Panc1 (cell line): ENCODE data around the gene MMP15. TPM values are rescaled to one million over a fixed set of nuclear protein-coding genes. Genes with fewer than 3 reads are reported as not detected.

Source experiments
- ATAC-seq: fragments of 200-7000 bp; cut with Tn5 transposase; 2 replicates; pipeline ENCODE4 v1.9.1; 2020; ENCODE audit warnings: mild to moderate bottlenecking, moderate library complexity
- BruUV-seq: library from RNA; stranded (reverse); fragments of 400-500 nt; replicated peaks from 2 replicates; lab custom pipeline; 2021; lab: Mats Ljungman, UMichigan
- CTCF ChIA-PET: fragments of 300-600 bp; sonication (Branson Sonifier 250); formaldehyde crosslinking; loops from one replicate; lab custom pipeline; 2022; ENCODE audit warnings: antibody characterized with exemption; lab: Charles Lee
- POLR2A ChIA-PET: fragments of 300-600 bp; sonication (Branson Sonifier 250); formaldehyde crosslinking; loops from one replicate; lab custom pipeline; 2022; ENCODE audit warnings: antibody characterized with exemption; lab: Charles Lee
- DNase-seq: peaks from one replicate; pipeline ENCODE4 v3.0.0-alpha.2; 2010; ENCODE audit warnings: low read depth, low spot score
- H3K27ac ChIP-seq: 2 replicates; pipeline ENCODE4 v1.5.1; 2011; ENCODE audit warnings: mild to moderate bottlenecking, low read length, inconsistent platforms
- H3K27me3 ChIP-seq: fragments of 200-500 bp; sonication (Bioruptor generic); 2 replicates; pipeline ENCODE4 v1.6.0; 2014; ENCODE audit warnings: low read length, inconsistent platforms; ENCODE audit not compliant: control insufficient read depth, insufficient read depth
- H3K36me3 ChIP-seq: fragments of 200-500 bp; sonication (Bioruptor generic); 2 replicates; pipeline ENCODE4 v1.5.1; 2014; ENCODE audit warnings: inconsistent platforms, mild to moderate bottlenecking, low read length, moderate library complexity; ENCODE audit not compliant: control insufficient read depth, insufficient read depth
- H3K4me1 ChIP-seq: 2 replicates; pipeline ENCODE4 v1.5.1; 2011; ENCODE audit warnings: inconsistent platforms, mild to moderate bottlenecking, low read length, moderate library complexity; ENCODE audit not compliant: control insufficient read depth, insufficient read depth
- H3K4me3 ChIP-seq, 2 experiments: 2 replicates each; pipeline ENCODE4 v1.5.1; 2011 to 2012; ENCODE audit warnings: low read depth in 2 of 2, low read length in 2 of 2, mild to moderate bottlenecking in 2 of 2, inconsistent platforms in 1 of 2, moderate library complexity in 1 of 2
- H3K9me3 ChIP-seq: fragments of 200-500 bp; sonication (Bioruptor generic); 2 replicates; pipeline ENCODE4 v1.5.1; 2014; ENCODE audit warnings: low read depth, mild to moderate bottlenecking, inconsistent platforms, low read length, moderate library complexity; ENCODE audit not compliant: control insufficient read depth, insufficient read depth
- POLR2AphosphoS5 ChIP-seq: IDR thresholded peaks from 2 replicates; pipeline ENCODE4 v1.6.1; 2012; ENCODE audit warnings: mild to moderate bottlenecking, low read depth, low read length, moderate library complexity
- SIN3A ChIP-seq: IDR thresholded peaks from 2 replicates; pipeline ENCODE4 v1.6.1; 2012; ENCODE audit warnings: low read depth, mild to moderate bottlenecking, low read length, moderate library complexity, borderline replicate concordance; ENCODE audit not compliant: insufficient read depth
- TCF7L2 ChIP-seq: IDR thresholded peaks from 2 replicates; pipeline ENCODE4 v1.6.1; 2011; ENCODE audit warnings: mild to moderate bottlenecking, low read depth, low read length, inconsistent platforms
- in situ Hi-C: cut with HindIII; loops from 2 replicates; pipeline ENCODE4 v1.10.0; 2016; ENCODE audit warnings: low sequenced_read_pairs, low pct_unique_long_range_greater_than_20kb
- intact Hi-C: fragments of 100-400 bp; cut with micrococcal nuclease; formaldehyde crosslinking; loops from one replicate; pipeline ENCODE4 v1.10.0; 2022; ENCODE audit not compliant: unreplicated experiment
- total RNA-seq: library from RNA; stranded (reverse); gene quantifications from one replicate; pipeline ENCODE4 v1.2.1, GENCODE V29; 2021; ENCODE audit not compliant: unreplicated experiment
- TF ChIP-seq, protein P1 (sequence below), 2 experiments: IDR thresholded peaks; 2 replicates each; pipeline ENCODE4 v1.6.1; 2011 to 2012; ENCODE audit warnings: low read depth in 2 of 2, control low read depth in 1 of 2, low read length in 1 of 2, mild to moderate bottlenecking in 1 of 2, moderate library complexity in 1 of 2; ENCODE audit not compliant: insufficient read depth in 1 of 2
- TF ChIP-seq, protein P2 (sequence below): fragments of 450-650 bp; IDR thresholded peaks from 2 replicates; pipeline ENCODE4 v1.5.1; 2017; ENCODE audit warnings: mild to moderate bottlenecking

The MMP15 gene
- total RNA-seq, 1 experiment from 2014 or later: 10.9 TPM

DNA sequence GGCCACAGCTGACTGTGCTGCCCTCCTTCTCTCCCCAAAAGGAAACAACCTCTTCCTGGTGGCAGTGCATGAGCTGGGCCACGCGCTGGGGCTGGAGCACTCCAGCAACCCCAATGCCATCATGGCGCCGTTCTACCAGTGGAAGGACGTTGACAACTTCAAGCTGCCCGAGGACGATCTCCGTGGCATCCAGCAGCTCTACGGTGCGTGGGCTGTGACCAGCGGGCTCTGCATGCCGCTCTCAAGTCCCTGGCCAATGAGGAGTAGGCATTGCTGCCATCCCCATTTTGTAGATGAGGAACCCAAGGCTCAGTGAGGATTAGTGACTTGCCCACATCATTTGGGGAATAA, 14.9 kb downstream of the MMP15 start:
- no peak overlapping the region for H3K4me3 ChIP-seq
- no peak overlapping the region for H3K27ac ChIP-seq
- no peaks in the 10 kb centered on the region for H3K9me3 ChIP-seq
- no peaks in the 10 kb centered on the region for H3K4me1 ChIP-seq
- no peaks in the 10 kb centered on the region for H3K27me3 ChIP-seq
- no peaks in the 10 kb centered on the region for H3K36me3 ChIP-seq
- ChIA-PET CTCF (no interaction called here), POLR2A (no interaction called here)
- in situ Hi-C loops (no loop called here), intact Hi-C loops (no loop called here)
- no peak for ATAC-seq
- no TSS peak for BruUV-seq
- no peak for DNase-seq
- TF ChIP-seq SIN3A (no peak), POLR2AphosphoS5 (no peak), TCF7L2 (no peak)
- TF ChIP-seq, protein P1, sequence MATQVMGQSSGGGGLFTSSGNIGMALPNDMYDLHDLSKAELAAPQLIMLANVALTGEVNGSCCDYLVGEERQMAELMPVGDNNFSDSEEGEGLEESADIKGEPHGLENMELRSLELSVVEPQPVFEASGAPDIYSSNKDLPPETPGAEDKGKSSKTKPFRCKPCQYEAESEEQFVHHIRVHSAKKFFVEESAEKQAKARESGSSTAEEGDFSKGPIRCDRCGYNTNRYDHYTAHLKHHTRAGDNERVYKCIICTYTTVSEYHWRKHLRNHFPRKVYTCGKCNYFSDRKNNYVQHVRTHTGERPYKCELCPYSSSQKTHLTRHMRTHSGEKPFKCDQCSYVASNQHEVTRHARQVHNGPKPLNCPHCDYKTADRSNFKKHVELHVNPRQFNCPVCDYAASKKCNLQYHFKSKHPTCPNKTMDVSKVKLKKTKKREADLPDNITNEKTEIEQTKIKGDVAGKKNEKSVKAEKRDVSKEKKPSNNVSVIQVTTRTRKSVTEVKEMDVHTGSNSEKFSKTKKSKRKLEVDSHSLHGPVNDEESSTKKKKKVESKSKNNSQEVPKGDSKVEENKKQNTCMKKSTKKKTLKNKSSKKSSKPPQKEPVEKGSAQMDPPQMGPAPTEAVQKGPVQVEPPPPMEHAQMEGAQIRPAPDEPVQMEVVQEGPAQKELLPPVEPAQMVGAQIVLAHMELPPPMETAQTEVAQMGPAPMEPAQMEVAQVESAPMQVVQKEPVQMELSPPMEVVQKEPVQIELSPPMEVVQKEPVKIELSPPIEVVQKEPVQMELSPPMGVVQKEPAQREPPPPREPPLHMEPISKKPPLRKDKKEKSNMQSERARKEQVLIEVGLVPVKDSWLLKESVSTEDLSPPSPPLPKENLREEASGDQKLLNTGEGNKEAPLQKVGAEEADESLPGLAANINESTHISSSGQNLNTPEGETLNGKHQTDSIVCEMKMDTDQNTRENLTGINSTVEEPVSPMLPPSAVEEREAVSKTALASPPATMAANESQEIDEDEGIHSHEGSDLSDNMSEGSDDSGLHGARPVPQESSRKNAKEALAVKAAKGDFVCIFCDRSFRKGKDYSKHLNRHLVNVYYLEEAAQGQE (IDR thresholded peaks at IDR 0.05; ENCODE audit: insufficient read depth in 1 of 2, low read depth in 2 of 2, low read length in 1 of 2): no peak
- TF ChIP-seq, protein P2, sequence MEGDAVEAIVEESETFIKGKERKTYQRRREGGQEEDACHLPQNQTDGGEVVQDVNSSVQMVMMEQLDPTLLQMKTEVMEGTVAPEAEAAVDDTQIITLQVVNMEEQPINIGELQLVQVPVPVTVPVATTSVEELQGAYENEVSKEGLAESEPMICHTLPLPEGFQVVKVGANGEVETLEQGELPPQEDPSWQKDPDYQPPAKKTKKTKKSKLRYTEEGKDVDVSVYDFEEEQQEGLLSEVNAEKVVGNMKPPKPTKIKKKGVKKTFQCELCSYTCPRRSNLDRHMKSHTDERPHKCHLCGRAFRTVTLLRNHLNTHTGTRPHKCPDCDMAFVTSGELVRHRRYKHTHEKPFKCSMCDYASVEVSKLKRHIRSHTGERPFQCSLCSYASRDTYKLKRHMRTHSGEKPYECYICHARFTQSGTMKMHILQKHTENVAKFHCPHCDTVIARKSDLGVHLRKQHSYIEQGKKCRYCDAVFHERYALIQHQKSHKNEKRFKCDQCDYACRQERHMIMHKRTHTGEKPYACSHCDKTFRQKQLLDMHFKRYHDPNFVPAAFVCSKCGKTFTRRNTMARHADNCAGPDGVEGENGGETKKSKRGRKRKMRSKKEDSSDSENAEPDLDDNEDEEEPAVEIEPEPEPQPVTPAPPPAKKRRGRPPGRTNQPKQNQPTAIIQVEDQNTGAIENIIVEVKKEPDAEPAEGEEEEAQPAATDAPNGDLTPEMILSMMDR: no peak

DNA sequence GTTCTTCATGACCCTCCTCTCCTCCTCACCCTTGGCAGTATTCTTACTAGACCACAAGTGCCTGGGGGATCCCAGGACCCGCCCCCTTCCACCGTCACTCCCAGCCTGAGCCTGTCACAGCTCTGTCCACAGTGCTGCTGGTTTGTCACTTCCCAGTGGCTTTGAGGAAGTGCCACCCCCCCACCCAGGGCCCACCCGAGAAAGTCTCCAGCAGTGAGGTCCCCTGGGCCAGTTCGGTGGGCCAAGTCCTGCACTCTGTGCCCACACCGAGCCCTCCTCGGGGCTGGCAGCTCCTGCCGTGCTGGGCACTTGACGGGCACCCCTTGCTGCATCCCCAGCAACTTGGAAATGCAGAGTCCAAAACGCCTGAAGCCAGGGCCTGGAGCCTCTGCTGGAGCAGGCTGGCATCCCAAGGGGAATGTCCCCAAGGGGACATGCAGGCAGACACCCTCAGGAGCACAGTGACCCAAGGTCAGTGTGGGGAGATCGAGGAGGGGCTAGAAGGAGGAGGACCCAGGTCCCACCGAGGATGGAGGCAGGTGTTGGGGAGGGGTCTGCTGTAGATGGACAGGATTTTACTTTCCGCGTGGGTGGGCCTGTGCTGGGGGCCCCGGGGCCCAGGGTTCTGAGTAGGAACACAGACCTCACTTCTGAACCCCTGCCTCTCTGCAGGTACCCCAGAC, 15.5 kb downstream of the MMP15 start:
- in situ Hi-C loops (no loop called here), intact Hi-C loops (no loop called here)
- TF ChIP-seq TCF7L2 (no peak), POLR2AphosphoS5 (no peak), SIN3A (no peak)
- TF ChIP-seq, protein P1 (IDR thresholded peaks at IDR 0.05; ENCODE audit: insufficient read depth in 1 of 2, low read depth in 2 of 2, low read length in 1 of 2): no peak
- TF ChIP-seq, protein P2: no peak
- Histone ChIP-seq H3K27me3 (no peaks in the 10 kb centered on the region), H3K4me3 (no peak overlapping the region), H3K36me3 (no peaks in the 10 kb centered on the region), H3K27ac (no peak overlapping the region), H3K4me1 (no peaks in the 10 kb centered on the region), H3K9me3 (no peaks in the 10 kb centered on the region)
- ATAC-seq (no peak), DNase-seq (no peak)
- POLR2A ChIA-PET: no interaction called here
- CTCF ChIA-PET: interaction anchor here (0.6 kb wide), 1 partner anchor 459 kb away, joined by 3 read pairs; no protein-coding TSS in a partner anchor
- no TSS peak for BruUV-seq
